B cell (primary cell): ENCODE results near the gene UTS2B. TPM values are rescaled to one million over a fixed set of nuclear protein-coding genes. Genes with fewer than 3 reads are reported as not detected.

Experiments
- ATAC-seq: fragments of 200-7000 bp; cut with Tn5 transposase; one replicate; pipeline ENCODE4 v1.10.0; 2021; ENCODE audit warnings: low read depth, mild to moderate bottlenecking, moderate number of reproducible peaks, moderate library complexity
- CTCF ChIA-PET: fragments of 350-600 bp; sonication (Branson Sonifier 250); formaldehyde crosslinking; loops from one replicate; lab custom pipeline; 2021; ENCODE audit warnings: antibody characterized with exemption, inconsistent platforms; lab: Charles Lee
- POLR2A ChIA-PET: fragments of 350-600 bp; sonication (Branson Sonifier 250); formaldehyde crosslinking; loops from one replicate; lab custom pipeline; 2021; ENCODE audit warnings: antibody characterized with exemption; lab: Charles Lee
- DNase-seq: peaks from one replicate; pipeline ENCODE4 v3.0.0; 2013
- H2AFZ ChIP-seq: 2 replicates; pipeline ENCODE4 v1.6.1; 2012; ENCODE audit warnings: mild to moderate bottlenecking, low read depth, low read length; ENCODE audit not compliant: insufficient read depth, poor library complexity, severe bottlenecking
- H3K27ac ChIP-seq, 2 donors: 1 replicate in 1 of 2; 2 replicates in 1 of 2; pipeline ENCODE4 v1.5.1; 2012 to 2013; ENCODE audit warnings: low read length in 2 of 2, mild to moderate bottlenecking in 2 of 2, moderate library complexity in 1 of 2
- H3K27me3 ChIP-seq, 4 experiments: fragments of 200-600 bp in 1 of 4; sonication (generic) in 1 of 4; replicated peaks in 1 of 4; 1 replicate in 2 of 4; 2 replicates in 2 of 4; pipeline versions ENCODE4 v1.6.1 to v1.7.0; 2013 to 2016; ENCODE audit warnings: low read length in 3 of 4, mild to moderate bottlenecking in 2 of 4, mixed read lengths in 1 of 4, moderate library complexity in 1 of 4; ENCODE audit not compliant: insufficient read depth in 4 of 4, control insufficient read depth in 3 of 4; ENCODE audit errors: control extremely low read depth in 1 of 4
- H3K36me3 ChIP-seq, 2 experiments: replicated peaks in 1 of 2; 1 replicate in 1 of 2; 2 replicates in 1 of 2; pipeline versions ENCODE4 v1.6.1 to v1.7.1; 2013; ENCODE audit warnings: low read length in 1 of 2; ENCODE audit not compliant: insufficient read depth in 2 of 2, control insufficient read depth in 1 of 2; ENCODE audit errors: control extremely low read depth in 1 of 2, extremely low read depth in 1 of 2
- H3K4me1 ChIP-seq, 2 donors: fragments of 200-600 bp in 1 of 2; sonication (generic) in 1 of 2; 1 replicate in 1 of 2; 2 replicates in 1 of 2; pipeline versions ENCODE4 v1.5.1 to v1.6.1; 2013 to 2017; ENCODE audit warnings: low read length in 2 of 2; ENCODE audit not compliant: control insufficient read depth in 2 of 2, insufficient read depth in 2 of 2
- H3K4me2 ChIP-seq: replicated peaks from 2 replicates; pipeline ENCODE3; 2012; ENCODE audit warnings: mild to moderate bottlenecking, low read depth, low read length; ENCODE audit not compliant: poor library complexity, severe bottlenecking
- H3K4me3 ChIP-seq, 5 experiments: fragments of 200-600 bp in 1 of 5; sonication (generic) in 1 of 5; 1 replicate in 3 of 5; 2 replicates in 2 of 5; pipeline versions ENCODE4 v1.5.1 to v1.7.0; 2011 to 2016; ENCODE audit warnings: low read length in 4 of 5, mild to moderate bottlenecking in 4 of 5, low read depth in 2 of 5, control low read depth in 1 of 5, moderate library complexity in 1 of 5; ENCODE audit not compliant: insufficient read depth in 1 of 5; ENCODE audit errors: control extremely low read depth in 1 of 5, extremely low read depth in 1 of 5
- H3K79me2 ChIP-seq: fragments of 200-600 bp; sonication (generic); one replicate; pipeline ENCODE4 v1.6.0; 2016; ENCODE audit warnings: low read length; ENCODE audit not compliant: control insufficient read depth, insufficient read depth
- H3K9ac ChIP-seq: fragments of 200-600 bp; sonication (generic); 2 replicates; pipeline ENCODE4 v1.6.1; 2017; ENCODE audit warnings: mild to moderate bottlenecking, low read length, moderate library complexity
- H3K9me3 ChIP-seq, 3 donors: one replicate each; pipeline versions ENCODE4 v1.6.1 to v1.7.1; 2013; ENCODE audit warnings: low read length in 2 of 3; ENCODE audit not compliant: control insufficient read depth in 2 of 3, insufficient read depth in 1 of 3; ENCODE audit errors: control extremely low read depth in 1 of 3
- H4K20me1 ChIP-seq: 2 replicates; pipeline ENCODE4 v1.6.0; 2012; ENCODE audit warnings: mild to moderate bottlenecking, low read length; ENCODE audit not compliant: insufficient read depth, control insufficient read depth, poor library complexity, severe bottlenecking
- H3K27ac Mint-ChIP-seq: one replicate; pipeline ENCODE4 v1.8.0; 2021; ENCODE audit warnings: mixed read lengths
- H3K27me3 Mint-ChIP-seq: one replicate; pipeline ENCODE4 v1.8.0; 2021; ENCODE audit warnings: mixed read lengths
- H3K4me1 Mint-ChIP-seq: one replicate; pipeline ENCODE4 v1.8.0; 2021; ENCODE audit warnings: mixed read lengths
- H3K4me3 Mint-ChIP-seq: one replicate; pipeline ENCODE4 v1.8.0; 2021; ENCODE audit warnings: mixed read lengths
- H3K9me3 Mint-ChIP-seq: one replicate; pipeline ENCODE4 v1.8.0; 2022; ENCODE audit warnings: mixed read lengths; ENCODE audit not compliant: insufficient read depth
- EZH2 ChIP-seq: IDR thresholded peaks from 2 replicates; pipeline ENCODE4 v1.6.1; 2012; ENCODE audit warnings: borderline replicate concordance, low read depth, mild to moderate bottlenecking, moderate library complexity, low read length; ENCODE audit not compliant: insufficient read depth, poor library complexity, severe bottlenecking
- WGBS: methylation state at CpG from one replicate; pipeline ENCODE4 v1.1.5; 2013; ENCODE audit warnings: missing lambda C conversion rate; ENCODE audit not compliant: insufficient coverage; 5-methylcytosine and 5-hydroxymethylcytosine counted together
- intact Hi-C: fragments of 100-400 bp; cut with micrococcal nuclease; formaldehyde crosslinking; loops from one replicate; pipeline ENCODE4 v1.10.0; 2022
- polyA plus RNA-seq: library from polyadenylated mRNA; depleted of rRNA; stranded (reverse); fragments of >200 nt; gene quantifications from 2 replicates; pipeline ENCODE4 v1.2.3, GENCODE V29; 2012
- total RNA-seq, 2 donors: library from RNA; stranded (reverse); fragments of 120-200 nt in 1 of 2; gene quantifications; 1 replicate in 1 of 2; 2 replicates in 1 of 2; pipeline versions ENCODE4 v1.2.3 to v1.2.4, GENCODE V29; 2013 to 2022
- TF ChIP-seq, protein P1 (sequence below): fragments of 200-600 bp; IDR thresholded peaks from one replicate; pipeline ENCODE4 v1.8.0; 2022; ENCODE audit warnings: antibody characterized with exemption, mild to moderate bottlenecking

UTS2B gene
- total and polyA plus RNA-seq, 2 donors (not counting 1 experiment from before 2014, with no cell fraction given), result 1.8 to 2.0 TPM

DNA sequence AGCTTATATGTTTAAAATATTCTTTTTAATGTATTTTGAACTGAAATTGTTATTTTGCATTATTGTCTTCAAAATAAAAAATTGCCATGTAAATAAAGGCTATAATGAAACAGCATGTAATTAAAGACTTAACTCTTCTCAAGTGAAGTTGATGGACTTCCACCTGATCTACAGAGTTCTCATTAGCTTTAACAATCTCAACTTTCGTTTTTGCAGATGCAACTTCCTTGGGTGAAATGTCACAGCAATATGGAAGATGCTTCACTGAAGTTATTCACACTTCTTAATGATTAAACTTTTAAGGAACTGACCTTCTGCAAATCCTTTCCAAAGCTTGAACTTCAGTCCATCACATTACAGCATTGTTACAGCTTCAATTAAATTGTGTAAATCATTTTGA lies 67.7 kb downstream of the UTS2B start:
- H3K27me3 ChIP-seq, result no peaks in the 10 kb centered on the region
- no peaks in the 10 kb centered on the region for H3K27me3 Mint-ChIP-seq
- ChIA-PET CTCF (interaction anchor here (1.0 to 1.7 kb wide), 3 partner anchors 9 to 17 kb away, joined by 4 to 5 read pairs (median 4); no protein-coding TSS in a partner anchor), POLR2A (interaction anchor here (0.9 kb wide), 1 partner anchor 9 kb away, joined by 3 read pairs; no protein-coding TSS in a partner anchor)
- intact Hi-C loops, result no loop called here
- peak overlapping the region; percentile 21 to 38 for H3K27ac ChIP-seq
- peak overlapping the region; percentile 37 for H3K27ac Mint-ChIP-seq
- WGBS, result no CpG with 5 or more reads among the region's 1 CpG
- no peaks in the 10 kb centered on the region for H4K20me1 ChIP-seq
- no peak for ATAC-seq
- no peak overlapping the region for H2AFZ ChIP-seq
- peak overlapping the region in 1 of 5 experiments; percentile 53 for H3K4me3 ChIP-seq
- H3K36me3 ChIP-seq, result no peaks in the 10 kb centered on the region
- no peak overlapping the region for H3K4me3 Mint-ChIP-seq
- TF ChIP-seq, protein P1, sequence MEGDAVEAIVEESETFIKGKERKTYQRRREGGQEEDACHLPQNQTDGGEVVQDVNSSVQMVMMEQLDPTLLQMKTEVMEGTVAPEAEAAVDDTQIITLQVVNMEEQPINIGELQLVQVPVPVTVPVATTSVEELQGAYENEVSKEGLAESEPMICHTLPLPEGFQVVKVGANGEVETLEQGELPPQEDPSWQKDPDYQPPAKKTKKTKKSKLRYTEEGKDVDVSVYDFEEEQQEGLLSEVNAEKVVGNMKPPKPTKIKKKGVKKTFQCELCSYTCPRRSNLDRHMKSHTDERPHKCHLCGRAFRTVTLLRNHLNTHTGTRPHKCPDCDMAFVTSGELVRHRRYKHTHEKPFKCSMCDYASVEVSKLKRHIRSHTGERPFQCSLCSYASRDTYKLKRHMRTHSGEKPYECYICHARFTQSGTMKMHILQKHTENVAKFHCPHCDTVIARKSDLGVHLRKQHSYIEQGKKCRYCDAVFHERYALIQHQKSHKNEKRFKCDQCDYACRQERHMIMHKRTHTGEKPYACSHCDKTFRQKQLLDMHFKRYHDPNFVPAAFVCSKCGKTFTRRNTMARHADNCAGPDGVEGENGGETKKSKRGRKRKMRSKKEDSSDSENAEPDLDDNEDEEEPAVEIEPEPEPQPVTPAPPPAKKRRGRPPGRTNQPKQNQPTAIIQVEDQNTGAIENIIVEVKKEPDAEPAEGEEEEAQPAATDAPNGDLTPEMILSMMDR, result no peak
- no peak for TF ChIP-seq EZH2
- no peaks in the 10 kb centered on the region for H3K9me3 Mint-ChIP-seq
- H3K4me1 Mint-ChIP-seq, result peaks cover 58% of the 10 kb centered on the region
- H3K4me1 ChIP-seq, result peaks cover 20 to 43% of the 10 kb centered on the region in 2 donors
- H3K4me2 ChIP-seq, result peak overlapping the region; percentile 70
- no peaks in the 10 kb centered on the region for H3K79me2 ChIP-seq
- DNase-seq, result no peak
- no peak overlapping the region for H3K9ac ChIP-seq
- no peaks in the 10 kb centered on the region for H3K9me3 ChIP-seq

DNA sequence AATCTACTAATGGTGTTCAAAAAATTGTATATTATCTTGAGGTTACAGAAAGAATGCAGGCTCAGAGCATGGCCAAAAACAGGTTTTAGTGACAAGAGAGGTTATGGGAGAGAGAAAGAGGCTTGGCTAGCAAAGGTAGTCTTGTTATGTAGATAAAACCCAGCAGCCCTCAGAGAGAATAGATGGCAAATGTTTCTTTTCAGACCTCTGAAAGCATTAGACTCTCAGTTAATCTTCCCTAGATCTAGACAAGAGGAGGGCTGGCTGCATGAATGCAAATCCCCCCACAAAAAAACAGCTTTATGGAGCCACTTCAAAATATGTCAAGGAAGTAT lies 69.1 kb downstream of the UTS2B start:
- intact Hi-C loops, result no loop called here
- no peak overlapping the region for H3K4me3 ChIP-seq
- ATAC-seq, result no peak
- no peak overlapping the region for H3K4me3 Mint-ChIP-seq
- peak overlapping the region in 1 of 2 donors; percentile 59 for H3K27ac ChIP-seq
- ChIA-PET POLR2A (no interaction called here), CTCF (interaction anchor here (0.6 kb wide), 1 partner anchor 1451 kb away, joined by 3 read pairs; no protein-coding TSS in a partner anchor)
- H3K36me3 ChIP-seq, result no peaks in the 10 kb centered on the region
- H3K4me1 ChIP-seq, result peaks cover 27 to 50% of the 10 kb centered on the region in 2 donors
- H3K27ac Mint-ChIP-seq, result peak overlapping the region; percentile 87
- TF ChIP-seq, protein P1, result no peak
- no peak for TF ChIP-seq EZH2
- no peaks in the 10 kb centered on the region for H3K9me3 ChIP-seq
- no peak for DNase-seq
- H3K27me3 Mint-ChIP-seq, result no peaks in the 10 kb centered on the region
- H4K20me1 ChIP-seq, result no peaks in the 10 kb centered on the region
- no peaks in the 10 kb centered on the region for H3K27me3 ChIP-seq
- no peak overlapping the region for H3K4me2 ChIP-seq
- no peak overlapping the region for H3K9ac ChIP-seq
- peak overlapping the region; percentile 21 for H2AFZ ChIP-seq
- peaks cover 52% of the 10 kb centered on the region for H3K4me1 Mint-ChIP-seq
- no peaks in the 10 kb centered on the region for H3K9me3 Mint-ChIP-seq
- H3K79me2 ChIP-seq, result no peaks in the 10 kb centered on the region
